ENCODE results near the gene CTAGE9.

CTAGE9 gene

GRCh38 chr6:131694832-131695426 is 15.9 kb downstream of the CTAGE9 start:
- Histone ChIP-seq H3K27ac (ENCODE audit: low read depth, low read length, severe bottlenecking) (no peak overlapping the region), H3K4me3 (ENCODE audit: extremely low read depth, insufficient read depth, low read length, poor library complexity, severe bottlenecking) (no peak overlapping the region), H3K9me3 (ENCODE audit: control insufficient read depth, low read length) (no peaks in the 10 kb centered on the region), H3K4me1 (ENCODE audit: control insufficient read depth, insufficient read depth, low read length, poor library complexity, severe bottlenecking) (no peaks in the 10 kb centered on the region), H3K36me3 (ENCODE audit: control insufficient read depth, insufficient read depth, low read length) (no peaks in the 10 kb centered on the region)
- no CpG with 5 or more reads among the region's 2 CpGs for WGBS, 2 experiments (ENCODE audit: insufficient coverage in 2 of 2)

- WGBS, 2 experiments (ENCODE audit: insufficient coverage in 2 of 2): 70 to 81% methylated on average over 3 to 4 of the region's 5 CpGs
- no peak overlapping the region for H3K27ac ChIP-seq (ENCODE audit: low read depth, low read length, severe bottlenecking)
- H3K4me1 ChIP-seq (ENCODE audit: control insufficient read depth, insufficient read depth, low read length, poor library complexity, severe bottlenecking): no peaks in the 10 kb centered on the region
- H3K36me3 ChIP-seq (ENCODE audit: control insufficient read depth, insufficient read depth, low read length): no peaks in the 10 kb centered on the region
- no peak overlapping the region for H3K4me3 ChIP-seq (ENCODE audit: extremely low read depth, insufficient read depth, low read length, poor library complexity, severe bottlenecking)
- H3K9me3 ChIP-seq (ENCODE audit: control insufficient read depth, low read length): no peaks in the 10 kb centered on the region
Measured at GRCh38 chr6:131693384-131693783, 17.4 kb downstream of the CTAGE9 start.

GRCh38 chr6:131692589-131692988 is 18.2 kb downstream of the CTAGE9 start:
- H3K27ac ChIP-seq (ENCODE audit: low read depth, low read length, severe bottlenecking): no peak overlapping the region
- H3K4me1 ChIP-seq (ENCODE audit: control insufficient read depth, insufficient read depth, low read length, poor library complexity, severe bottlenecking): no peaks in the 10 kb centered on the region
- H3K36me3 ChIP-seq (ENCODE audit: control insufficient read depth, insufficient read depth, low read length): no peaks in the 10 kb centered on the region
- no peak overlapping the region for H3K4me3 ChIP-seq (ENCODE audit: extremely low read depth, insufficient read depth, low read length, poor library complexity, severe bottlenecking)
- H3K9me3 ChIP-seq (ENCODE audit: control insufficient read depth, low read length): no peaks in the 10 kb centered on the region

- no peaks in the 10 kb centered on the region for H3K4me1 ChIP-seq (ENCODE audit: control insufficient read depth, insufficient read depth, low read length, poor library complexity, severe bottlenecking)
- H3K9me3 ChIP-seq (ENCODE audit: control insufficient read depth, low read length): no peaks in the 10 kb centered on the region
- no peaks in the 10 kb centered on the region for H3K36me3 ChIP-seq (ENCODE audit: control insufficient read depth, insufficient read depth, low read length)
- no CpG with 5 or more reads among the region's 1 CpG for WGBS, 2 experiments (ENCODE audit: insufficient coverage in 2 of 2)
- H3K27ac ChIP-seq (ENCODE audit: low read depth, low read length, severe bottlenecking): no peak overlapping the region
- no peak overlapping the region for H3K4me3 ChIP-seq (ENCODE audit: extremely low read depth, insufficient read depth, low read length, poor library complexity, severe bottlenecking)
Measured at GRCh38 chr6:131692031-131692430, 18.8 kb downstream of the CTAGE9 start.

DNA sequence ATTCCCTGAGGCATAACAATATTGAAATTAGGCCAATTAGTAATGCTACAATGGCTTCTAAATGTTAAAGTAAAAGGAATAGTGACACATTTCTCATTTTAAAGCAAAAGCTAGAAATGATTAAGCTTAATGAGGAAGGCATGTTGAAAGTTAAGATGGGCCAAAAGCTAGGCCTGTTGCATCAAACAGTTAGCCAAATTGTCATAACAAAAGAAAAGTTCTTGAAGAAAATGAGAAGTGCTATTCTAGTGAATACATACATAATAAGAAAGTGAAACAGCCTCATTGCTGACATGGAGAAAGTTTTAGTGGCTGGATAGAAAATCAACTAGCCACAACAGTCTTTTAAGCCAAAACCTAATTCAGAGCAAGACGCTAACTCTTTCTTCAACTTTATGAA is 22.5 kb downstream of the CTAGE9 start:
- Histone ChIP-seq H3K4me1 (ENCODE audit: control insufficient read depth, insufficient read depth, low read length, poor library complexity, severe bottlenecking) (no peaks in the 10 kb centered on the region), H3K27ac (ENCODE audit: low read depth, low read length, severe bottlenecking) (no peak overlapping the region), H3K9me3 (ENCODE audit: control insufficient read depth, low read length) (no peaks in the 10 kb centered on the region), H3K36me3 (ENCODE audit: control insufficient read depth, insufficient read depth, low read length) (no peaks in the 10 kb centered on the region), H3K4me3 (ENCODE audit: extremely low read depth, insufficient read depth, low read length, poor library complexity, severe bottlenecking) (no peak overlapping the region)
- WGBS, 2 experiments (ENCODE audit: insufficient coverage in 2 of 2): no CpG with 5 or more reads among the region's 1 CpG

- H3K9me3 ChIP-seq (ENCODE audit: control insufficient read depth, low read length): no peaks in the 10 kb centered on the region
- no peaks in the 10 kb centered on the region for H3K36me3 ChIP-seq (ENCODE audit: control insufficient read depth, insufficient read depth, low read length)
- no peaks in the 10 kb centered on the region for H3K4me1 ChIP-seq (ENCODE audit: control insufficient read depth, insufficient read depth, low read length, poor library complexity, severe bottlenecking)
- 86% methylated on average over 1 of the region's 3 CpGs; no CpG with 5 or more reads in 1 of the 2 experiments for WGBS, 2 experiments (ENCODE audit: insufficient coverage in 2 of 2)
- H3K27ac ChIP-seq (ENCODE audit: low read depth, low read length, severe bottlenecking): no peak overlapping the region
- no peak overlapping the region for H3K4me3 ChIP-seq (ENCODE audit: extremely low read depth, insufficient read depth, low read length, poor library complexity, severe bottlenecking)
Measured at GRCh38 chr6:131687022-131687421, 23.8 kb downstream of the CTAGE9 start.

DNA sequence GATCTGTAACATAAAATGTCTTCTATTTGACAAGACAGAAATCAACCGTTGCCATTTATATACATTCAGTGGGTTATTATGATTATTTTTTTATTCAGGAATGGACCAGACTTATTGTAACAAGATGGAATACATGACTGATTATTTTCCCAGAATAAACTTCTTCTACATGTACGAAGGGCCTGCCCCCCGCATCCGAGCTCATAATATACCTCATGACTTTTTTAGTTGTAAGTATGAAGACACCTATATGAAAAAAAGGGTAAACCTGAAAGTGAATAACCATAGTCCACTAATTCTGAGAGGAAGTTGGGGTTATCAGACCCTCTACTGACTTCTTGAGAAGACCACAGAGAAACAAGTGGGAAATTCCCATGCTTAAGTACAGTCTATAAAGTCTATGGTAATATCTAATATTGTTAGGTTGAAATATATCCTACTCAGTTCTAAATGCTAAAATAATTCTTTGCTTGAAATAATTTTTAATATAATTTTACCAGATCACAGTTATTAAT is 25.5 kb downstream of the CTAGE9 start:
- Histone ChIP-seq H3K4me1 (ENCODE audit: control insufficient read depth, insufficient read depth, low read length, poor library complexity, severe bottlenecking) (no peaks in the 10 kb centered on the region), H3K27ac (ENCODE audit: low read depth, low read length, severe bottlenecking) (no peak overlapping the region), H3K4me3 (ENCODE audit: extremely low read depth, insufficient read depth, low read length, poor library complexity, severe bottlenecking) (no peak overlapping the region), H3K36me3 (ENCODE audit: control insufficient read depth, insufficient read depth, low read length) (no peaks in the 10 kb centered on the region), H3K9me3 (ENCODE audit: control insufficient read depth, low read length) (no peaks in the 10 kb centered on the region)
- WGBS, 2 experiments (ENCODE audit: insufficient coverage in 2 of 2): no CpG with 5 or more reads among the region's 4 CpGs

DNA sequence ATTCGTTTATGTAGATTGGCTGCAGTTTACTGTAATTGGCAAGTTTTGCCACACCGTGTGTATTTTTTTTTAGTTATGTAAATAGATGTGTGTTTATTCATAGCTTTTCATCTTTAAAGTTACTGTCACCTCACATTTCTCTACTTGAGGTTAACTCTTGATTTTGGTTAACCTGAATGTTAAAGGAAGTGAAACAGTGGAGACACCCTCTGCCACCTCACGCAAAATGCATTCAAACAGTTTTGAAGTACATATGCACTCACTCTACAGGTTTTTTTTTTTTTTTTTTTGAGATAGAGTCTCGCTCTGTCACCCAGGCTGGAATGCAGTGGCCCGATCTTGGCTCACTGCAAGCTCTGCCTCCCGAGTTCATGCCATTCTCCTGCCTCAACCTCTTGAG is 27.3 kb downstream of the CTAGE9 start:
- no peaks in the 10 kb centered on the region for H3K4me1 ChIP-seq (ENCODE audit: control insufficient read depth, insufficient read depth, low read length, poor library complexity, severe bottlenecking)
- no peaks in the 10 kb centered on the region for H3K9me3 ChIP-seq (ENCODE audit: control insufficient read depth, low read length)
- H3K4me3 ChIP-seq (ENCODE audit: extremely low read depth, insufficient read depth, low read length, poor library complexity, severe bottlenecking): no peak overlapping the region
- H3K27ac ChIP-seq (ENCODE audit: low read depth, low read length, severe bottlenecking): no peak overlapping the region
- no peaks in the 10 kb centered on the region for H3K36me3 ChIP-seq (ENCODE audit: control insufficient read depth, insufficient read depth, low read length)
- WGBS, 2 experiments (ENCODE audit: insufficient coverage in 2 of 2): 88 to 92% methylated on average over 3 to 4 of the region's 6 CpGs

GRCh38 chr6:131682442-131682841 is 28.4 kb downstream of the CTAGE9 start:
- H3K27ac ChIP-seq (ENCODE audit: low read depth, low read length, severe bottlenecking): no peak overlapping the region
- WGBS, 2 experiments (ENCODE audit: insufficient coverage in 2 of 2): 67% methylated on average over 1 of the region's 2 CpGs

DNA sequence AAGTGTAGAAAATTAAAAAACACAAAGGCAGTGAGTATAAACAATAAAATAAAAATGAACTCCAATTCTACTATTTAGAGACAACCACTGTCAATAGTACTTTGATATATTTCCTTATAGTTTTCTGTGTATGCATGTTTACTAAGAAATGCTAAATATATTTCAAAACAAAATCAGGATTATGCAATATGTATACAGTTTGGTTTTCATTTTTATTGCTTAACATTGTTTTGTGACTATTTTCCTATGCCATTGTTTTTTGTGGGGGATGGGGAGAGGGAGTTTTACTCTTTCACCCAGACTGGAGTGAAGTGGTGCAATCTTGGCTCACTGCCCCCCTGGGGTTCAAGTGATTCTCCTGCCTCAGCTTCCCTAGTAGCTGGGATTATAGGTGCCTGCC is 29.2 kb downstream of the CTAGE9 start:
- Histone ChIP-seq H3K4me1 (ENCODE audit: control insufficient read depth, insufficient read depth, low read length, poor library complexity, severe bottlenecking) (no peaks in the 10 kb centered on the region), H3K4me3 (ENCODE audit: extremely low read depth, insufficient read depth, low read length, poor library complexity, severe bottlenecking) (no peak overlapping the region), H3K36me3 (ENCODE audit: control insufficient read depth, insufficient read depth, low read length) (no peaks in the 10 kb centered on the region), H3K27ac (ENCODE audit: low read depth, low read length, severe bottlenecking) (no peak overlapping the region), H3K9me3 (ENCODE audit: control insufficient read depth, low read length) (no peaks in the 10 kb centered on the region)

More at GRCh38 chr6:131682442-131682841, 28.4 kb downstream of the CTAGE9 start:
- H3K4me1 ChIP-seq (ENCODE audit: control insufficient read depth, insufficient read depth, low read length, poor library complexity, severe bottlenecking): no peaks in the 10 kb centered on the region
- H3K4me3 ChIP-seq (ENCODE audit: extremely low read depth, insufficient read depth, low read length, poor library complexity, severe bottlenecking): no peak overlapping the region
- no peaks in the 10 kb centered on the region for H3K9me3 ChIP-seq (ENCODE audit: control insufficient read depth, low read length)
- no peaks in the 10 kb centered on the region for H3K36me3 ChIP-seq (ENCODE audit: control insufficient read depth, insufficient read depth, low read length)

DNA sequence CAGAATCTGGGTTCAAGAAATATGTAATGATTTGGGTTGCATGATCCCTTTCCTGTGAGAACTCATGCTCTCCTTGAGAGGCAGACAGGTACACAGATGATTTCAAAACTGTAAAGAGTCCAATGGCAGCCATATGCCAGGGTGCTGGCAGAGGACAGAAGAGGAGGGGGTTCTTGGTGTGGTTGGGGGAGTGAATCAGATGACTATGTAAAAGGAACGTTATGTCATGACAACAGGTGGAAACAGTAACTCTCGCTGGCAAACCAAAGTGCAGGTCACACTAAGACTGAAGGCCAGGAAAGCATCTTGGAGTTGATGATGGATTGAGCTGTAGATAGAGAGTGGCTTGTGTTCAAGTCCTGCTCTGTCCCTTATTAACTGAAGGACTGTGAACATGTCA is 29.9 kb downstream of the CTAGE9 start:
- Histone ChIP-seq H3K27ac (ENCODE audit: low read depth, low read length, severe bottlenecking) (no peak overlapping the region), H3K4me3 (ENCODE audit: extremely low read depth, insufficient read depth, low read length, poor library complexity, severe bottlenecking) (no peak overlapping the region), H3K9me3 (ENCODE audit: control insufficient read depth, low read length) (no peaks in the 10 kb centered on the region), H3K4me1 (ENCODE audit: control insufficient read depth, insufficient read depth, low read length, poor library complexity, severe bottlenecking) (no peaks in the 10 kb centered on the region), H3K36me3 (ENCODE audit: control insufficient read depth, insufficient read depth, low read length) (no peaks in the 10 kb centered on the region)
- 83 to 94% methylated on average over 2 of the region's 2 CpGs for WGBS, 2 experiments (ENCODE audit: insufficient coverage in 2 of 2)

All from mesodermal cell (in vitro differentiated cells).